GM13977 (cell line): ENCODE data around the gene SOX3.

Experiments used
- DNase-seq: peaks from one replicate; pipeline ENCODE4 v3.0.0; 2012; ENCODE audit warnings: low spot score
- in situ Hi-C: fragments of 300-500 bp; cut with MboI; formaldehyde crosslinking; loops from one replicate; pipeline ENCODE4 v1.12.0; 2022; ENCODE audit warnings: low sequenced_read_pairs, low pct_unique_long_range_greater_than_20kb, mixed read lengths, inconsistent platforms; ENCODE audit not compliant: unreplicated experiment
- TF ChIP-seq, protein P1 (sequence below): IDR thresholded peaks from 2 replicates; pipeline ENCODE4 v1.5.1; 2012; ENCODE audit warnings: mild to moderate bottlenecking, control low read depth; ENCODE audit not compliant: insufficient read depth; ENCODE audit errors: extremely low read depth, missing control alignments

The SOX3 gene

GRCh38 chrX:140514554-140514953 lies 9.7 kb upstream of the SOX3 start:
- DNase-seq = no peak
- TF ChIP-seq, protein P1, sequence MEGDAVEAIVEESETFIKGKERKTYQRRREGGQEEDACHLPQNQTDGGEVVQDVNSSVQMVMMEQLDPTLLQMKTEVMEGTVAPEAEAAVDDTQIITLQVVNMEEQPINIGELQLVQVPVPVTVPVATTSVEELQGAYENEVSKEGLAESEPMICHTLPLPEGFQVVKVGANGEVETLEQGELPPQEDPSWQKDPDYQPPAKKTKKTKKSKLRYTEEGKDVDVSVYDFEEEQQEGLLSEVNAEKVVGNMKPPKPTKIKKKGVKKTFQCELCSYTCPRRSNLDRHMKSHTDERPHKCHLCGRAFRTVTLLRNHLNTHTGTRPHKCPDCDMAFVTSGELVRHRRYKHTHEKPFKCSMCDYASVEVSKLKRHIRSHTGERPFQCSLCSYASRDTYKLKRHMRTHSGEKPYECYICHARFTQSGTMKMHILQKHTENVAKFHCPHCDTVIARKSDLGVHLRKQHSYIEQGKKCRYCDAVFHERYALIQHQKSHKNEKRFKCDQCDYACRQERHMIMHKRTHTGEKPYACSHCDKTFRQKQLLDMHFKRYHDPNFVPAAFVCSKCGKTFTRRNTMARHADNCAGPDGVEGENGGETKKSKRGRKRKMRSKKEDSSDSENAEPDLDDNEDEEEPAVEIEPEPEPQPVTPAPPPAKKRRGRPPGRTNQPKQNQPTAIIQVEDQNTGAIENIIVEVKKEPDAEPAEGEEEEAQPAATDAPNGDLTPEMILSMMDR = no peak
- in situ Hi-C loops = no loop called here

GRCh38 chrX:140510895-140511295 lies 6.0 kb upstream of the SOX3 start:
- TF ChIP-seq, protein P1 = no peak
- in situ Hi-C loops = no loop called here
- no peak for DNase-seq

- in situ Hi-C loops = no loop called here
- TF ChIP-seq, protein P1 = no peak
- no peak for DNase-seq
Observed at GRCh38 chrX:140510306-140510676, 5.4 kb upstream of the SOX3 start.

GRCh38 chrX:140509468-140510305 lies 4.8 kb upstream of the SOX3 start:
- in situ Hi-C loops = no loop called here
- DNase-seq = no peak
- TF ChIP-seq, protein P1 = no peak

DNA sequence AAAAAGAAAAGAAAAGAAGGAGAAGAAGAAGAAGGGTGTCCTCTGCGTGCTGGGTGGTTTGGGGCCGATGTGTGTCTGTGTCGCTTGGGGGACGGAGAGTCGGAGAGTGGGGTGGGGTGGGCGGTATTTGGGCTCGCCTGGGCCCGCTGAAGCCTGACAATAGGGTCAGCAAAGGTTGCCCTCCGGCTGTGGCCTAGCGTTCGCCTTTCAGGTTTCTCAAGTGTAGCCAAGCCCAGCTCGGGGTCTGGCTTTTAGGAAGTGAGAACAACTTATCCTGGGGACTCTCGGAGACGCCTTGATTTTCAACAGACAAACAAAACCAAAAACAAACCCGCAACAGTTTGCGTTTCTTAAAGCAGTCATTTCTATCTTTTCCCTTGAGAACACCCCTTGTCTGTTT lies 4.1 kb upstream of the SOX3 start:
- no peak for DNase-seq
- in situ Hi-C loops = no loop called here
- TF ChIP-seq, protein P1 = no peak

GRCh38 chrX:140507982-140508305 lies 3.1 kb upstream of the SOX3 start:
- TF ChIP-seq, protein P1 = no peak
- in situ Hi-C loops = no loop called here
- DNase-seq = no peak
